HCT116 (cell line): ENCODE measurements around the gene YWHAQ.

Source experiments
- CEBPB ChIP-seq: IDR thresholded peaks from 2 replicates; pipeline ENCODE4 v1.6.1; 2012; ENCODE audit warnings: low read depth
- JUND ChIP-seq: IDR thresholded peaks from 2 replicates; pipeline ENCODE4 v1.6.1; 2012
- POLR2A ChIP-seq: IDR thresholded peaks from 2 replicates; pipeline ENCODE4 v1.7.0; 2011; ENCODE audit warnings: borderline replicate concordance; ENCODE audit not compliant: insufficient read depth, insufficient read length; ENCODE audit errors: extremely low read depth

GRCh38 chr2:9634133-9634532, 3.3 kb upstream of the YWHAQ start:
- no peak for TF ChIP-seq POLR2A
- TF ChIP-seq JUND, result no peak
- no peak for TF ChIP-seq CEBPB
